ENCODE data around the gene LDHD. TPM values are rescaled to one million over a fixed set of nuclear protein-coding genes. Genes with fewer than 3 reads are reported as not detected.

Gene LDHD
- total RNA-seq, 2 experiments from 2014 or later = not detected

DNA sequence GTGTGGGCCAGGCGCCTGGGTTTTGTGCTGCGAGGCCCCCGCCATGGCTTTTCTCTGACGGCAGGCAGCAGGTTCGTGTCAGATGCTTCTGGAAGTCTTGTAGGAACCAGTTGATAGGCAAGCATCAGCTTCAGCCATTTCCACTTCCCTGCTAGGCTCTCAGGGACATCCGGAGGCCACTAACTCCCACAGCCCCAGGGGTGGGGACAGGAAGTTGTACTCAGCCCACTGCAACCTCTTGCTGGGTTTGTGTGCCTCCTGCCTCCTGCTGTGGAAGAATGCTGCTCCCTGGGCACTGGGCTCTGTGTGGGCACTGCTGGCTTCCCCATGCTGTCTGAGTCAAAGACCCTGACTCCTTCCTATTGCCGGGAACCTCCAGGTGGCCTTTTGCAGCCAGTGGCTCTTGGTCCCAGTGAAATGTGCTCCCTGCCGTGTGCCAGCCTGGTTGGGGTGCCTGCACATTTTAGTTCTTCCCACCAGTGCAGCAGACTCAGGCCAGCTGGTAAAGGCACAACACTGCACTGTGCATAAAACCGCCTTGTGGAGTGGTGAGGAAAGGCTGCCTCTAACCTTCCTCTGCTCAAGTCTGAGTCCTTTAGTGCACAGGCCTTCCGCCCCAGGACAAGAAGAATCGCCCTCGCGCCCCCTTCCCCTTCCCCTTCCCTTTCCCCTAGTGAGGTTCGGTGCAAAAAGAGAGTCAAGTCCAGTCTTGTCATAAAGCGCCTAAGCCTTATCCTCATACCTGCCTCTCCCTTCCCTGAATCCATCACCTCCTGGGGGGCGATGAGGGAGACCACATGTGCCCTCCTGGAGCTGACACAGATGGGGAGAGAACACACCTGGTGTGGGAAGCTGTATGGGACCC is 16.6 kb downstream of the LDHD start:
- intact Hi-C loops (cut with micrococcal nuclease) = loop anchor here (5.0 kb wide), 1 partner anchor 43 kb away; no protein-coding TSS in a partner anchor
- ATAC-seq = peak; percentile 52
- Mint-ChIP-seq H3K4me1 (ENCODE audit: low read depth) (peaks cover 54% of the 10 kb centered on the region), H3K27me3 (no peaks in the 10 kb centered on the region), H3K9me3 (peaks cover 3% of the 10 kb centered on the region), H3K4me3 (peak overlapping the region; percentile 24), H3K27ac (peak overlapping the region; percentile 92), H3K36me3 (ENCODE audit: low read depth) (peaks cover 8% of the 10 kb centered on the region)
- ChIA-PET CTCF (interaction anchor here (1.0 to 7.6 kb wide), 4 partner anchors 9 to 101 kb away, joined by 3 to 50 read pairs (median 12); partner anchors contain the start of gene ZNRF1), POLR2A (interaction anchor here (1.1 to 3.4 kb wide), 6 partner anchors 9 to 88 kb away, joined by 3 to 20 read pairs (median 6); no protein-coding TSS in a partner anchor)
- peak; percentile 72 for DNase-seq
- TF ChIP-seq, protein P1, sequence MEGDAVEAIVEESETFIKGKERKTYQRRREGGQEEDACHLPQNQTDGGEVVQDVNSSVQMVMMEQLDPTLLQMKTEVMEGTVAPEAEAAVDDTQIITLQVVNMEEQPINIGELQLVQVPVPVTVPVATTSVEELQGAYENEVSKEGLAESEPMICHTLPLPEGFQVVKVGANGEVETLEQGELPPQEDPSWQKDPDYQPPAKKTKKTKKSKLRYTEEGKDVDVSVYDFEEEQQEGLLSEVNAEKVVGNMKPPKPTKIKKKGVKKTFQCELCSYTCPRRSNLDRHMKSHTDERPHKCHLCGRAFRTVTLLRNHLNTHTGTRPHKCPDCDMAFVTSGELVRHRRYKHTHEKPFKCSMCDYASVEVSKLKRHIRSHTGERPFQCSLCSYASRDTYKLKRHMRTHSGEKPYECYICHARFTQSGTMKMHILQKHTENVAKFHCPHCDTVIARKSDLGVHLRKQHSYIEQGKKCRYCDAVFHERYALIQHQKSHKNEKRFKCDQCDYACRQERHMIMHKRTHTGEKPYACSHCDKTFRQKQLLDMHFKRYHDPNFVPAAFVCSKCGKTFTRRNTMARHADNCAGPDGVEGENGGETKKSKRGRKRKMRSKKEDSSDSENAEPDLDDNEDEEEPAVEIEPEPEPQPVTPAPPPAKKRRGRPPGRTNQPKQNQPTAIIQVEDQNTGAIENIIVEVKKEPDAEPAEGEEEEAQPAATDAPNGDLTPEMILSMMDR (IDR thresholded peaks at IDR 0.05) = no peak

DNA sequence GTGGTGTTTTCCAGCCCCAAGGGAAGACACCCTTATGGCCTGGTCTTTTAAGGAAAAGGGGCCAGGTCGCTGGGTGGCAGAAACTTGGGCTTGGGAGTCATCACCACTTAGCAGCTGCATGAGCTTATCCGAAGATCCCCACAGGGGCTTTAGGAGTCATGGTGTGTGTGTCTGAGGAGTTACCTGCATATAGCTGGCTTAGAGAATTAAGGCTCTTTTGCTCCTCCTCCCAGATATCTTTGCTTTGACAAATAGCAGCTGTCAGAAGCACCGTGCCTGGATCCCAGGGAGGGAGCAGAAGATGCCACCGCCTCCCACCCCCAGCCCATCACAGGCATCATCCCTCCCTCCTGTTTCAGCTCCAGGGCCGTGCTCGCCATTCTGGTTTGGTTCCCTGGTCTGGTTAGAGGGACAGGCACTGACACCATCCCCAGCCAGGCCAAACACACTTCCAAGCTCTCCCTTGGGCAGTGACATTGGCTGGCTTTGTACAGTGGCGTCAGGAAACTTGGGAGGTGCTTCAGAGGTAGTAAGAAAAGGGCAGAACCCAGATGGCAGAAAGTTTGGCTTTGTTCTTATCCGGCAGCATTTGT is 17.4 kb downstream of the LDHD start:
- H3K27ac Mint-ChIP-seq = peak overlapping the region; percentile 92
- peak overlapping the region; percentile 43 for H3K4me3 Mint-ChIP-seq
- CTCF ChIA-PET = interaction anchor here (2.5 to 7.6 kb wide), 3 partner anchors 10 to 100 kb away, joined by 12 to 50 read pairs (median 12); partner anchors contain the start of gene ZNRF1
- H3K27me3 Mint-ChIP-seq = no peaks in the 10 kb centered on the region
- peaks cover 54% of the 10 kb centered on the region for H3K4me1 Mint-ChIP-seq (ENCODE audit: low read depth)
- peaks cover 2% of the 10 kb centered on the region for H3K36me3 Mint-ChIP-seq (ENCODE audit: low read depth)
- intact Hi-C loops (cut with micrococcal nuclease) = loop anchor here (5.0 kb wide), 1 partner anchor 42 kb away; no protein-coding TSS in a partner anchor
- POLR2A ChIA-PET = interaction anchor here (1.5 to 3.4 kb wide), 4 partner anchors 9 to 87 kb away, joined by 4 to 20 read pairs (median 7); no protein-coding TSS in a partner anchor
- DNase-seq (no peak), ATAC-seq (no peak)
- TF ChIP-seq, protein P1 (IDR thresholded peaks at IDR 0.05) = no peak
- peaks cover 2% of the 10 kb centered on the region for H3K9me3 Mint-ChIP-seq

DNA sequence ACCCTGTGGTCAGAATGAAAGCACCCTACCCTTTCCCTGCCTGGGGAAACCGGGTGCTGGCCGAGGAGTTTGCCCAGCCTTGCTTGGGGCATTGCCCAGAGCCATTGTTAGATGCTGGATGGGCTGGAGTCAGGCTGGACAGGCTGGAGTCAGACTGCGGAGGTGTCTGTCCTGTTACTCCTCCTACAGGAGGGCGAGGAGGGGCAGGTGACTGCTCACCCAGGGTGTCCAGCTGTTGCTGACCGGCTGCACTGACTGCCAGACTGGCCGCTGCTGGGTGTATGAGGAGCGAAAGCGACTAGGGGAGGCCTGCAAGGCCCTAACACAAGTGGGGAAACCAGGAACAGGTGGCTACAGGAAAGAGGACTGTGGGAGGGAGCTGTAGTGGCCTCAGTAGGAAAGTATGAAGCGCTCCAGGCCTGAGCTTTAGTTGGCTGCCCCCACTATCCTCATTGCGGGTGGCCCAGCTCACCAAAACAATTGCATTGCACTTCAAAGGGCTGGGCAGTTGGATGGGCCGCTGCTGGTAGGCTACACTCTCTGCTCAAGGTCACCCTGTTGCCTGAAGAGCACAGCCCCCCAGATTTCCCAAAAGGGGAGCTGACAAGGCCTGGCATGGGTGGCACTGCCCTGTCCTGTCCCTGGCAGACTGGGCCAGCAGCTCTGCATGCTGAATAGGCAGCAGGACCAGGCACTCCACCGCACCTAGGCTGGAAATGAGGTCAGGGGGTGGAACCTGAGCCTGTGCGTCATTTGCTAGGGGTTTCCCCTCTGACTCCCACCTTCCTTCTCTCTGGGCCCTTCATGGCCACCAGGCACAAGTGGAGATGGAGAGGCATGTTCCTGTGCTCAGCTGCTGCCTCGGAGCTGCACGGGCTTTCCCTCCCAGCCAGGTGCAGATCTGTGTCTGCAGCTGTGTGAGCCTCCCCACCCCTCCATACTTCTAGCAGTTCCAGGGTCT is 18.4 kb downstream of the LDHD start:
- Mint-ChIP-seq H3K36me3 (ENCODE audit: low read depth) (no peaks in the 10 kb centered on the region), H3K9me3 (no peaks in the 10 kb centered on the region), H3K4me3 (peak overlapping the region; percentile 43), H3K4me1 (ENCODE audit: low read depth) (peaks cover 54% of the 10 kb centered on the region), H3K27ac (peak overlapping the region; percentile 92), H3K27me3 (no peaks in the 10 kb centered on the region)
- DNase-seq = peak; percentile 92
- POLR2A ChIA-PET = interaction anchor here (1.2 to 3.4 kb wide), 5 partner anchors 8 to 86 kb away, joined by 3 to 20 read pairs (median 7); no protein-coding TSS in a partner anchor
- intact Hi-C loops (cut with micrococcal nuclease) = loop anchor here (5.0 kb wide), 1 partner anchor 41 kb away; no protein-coding TSS in a partner anchor
- peak; percentile 94 for ATAC-seq
- TF ChIP-seq, protein P1 (IDR thresholded peaks at IDR 0.05) = no peak
- CTCF ChIA-PET = interaction anchor here (0.9 to 7.6 kb wide), 4 partner anchors 11 to 100 kb away, joined by 3 to 50 read pairs (median 12); partner anchors contain the start of gene ZNRF1

DNA sequence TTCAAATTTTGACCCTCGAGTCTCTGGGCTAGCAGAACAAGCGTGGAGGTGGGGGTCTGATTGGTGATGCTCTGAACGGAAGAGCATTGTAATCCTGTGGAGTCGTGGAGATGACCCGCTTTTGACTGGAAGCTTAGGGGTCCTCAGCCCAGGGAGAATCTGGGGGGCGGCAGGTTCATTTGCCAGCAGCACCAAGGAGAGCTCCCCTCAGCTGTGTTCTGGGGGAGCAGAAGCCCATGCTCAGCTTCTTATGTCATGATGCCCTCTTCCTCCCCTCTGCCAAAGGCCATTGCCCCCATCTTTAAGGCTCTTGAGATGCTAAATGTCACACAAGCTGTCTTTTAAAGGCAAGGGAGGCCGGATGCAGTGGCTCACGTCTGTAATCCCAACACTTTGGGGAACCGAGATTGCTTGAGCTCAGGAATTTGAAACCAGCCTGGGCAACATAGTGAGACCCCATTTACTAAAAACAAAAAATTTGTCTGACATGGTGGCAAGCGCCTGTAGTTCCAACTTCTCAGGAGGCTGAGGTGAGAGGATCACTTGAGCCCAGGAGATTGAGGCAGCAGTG is 19.3 kb downstream of the LDHD start:
- ChIA-PET CTCF (interaction anchor here (0.9 to 7.6 kb wide), 2 partner anchors 14 to 22 kb away, joined by 3 to 50 read pairs; no protein-coding TSS in a partner anchor), POLR2A (interaction anchor here (1.0 to 3.4 kb wide), 4 partner anchors 12 to 113 kb away, joined by 3 to 20 read pairs (median 3); no protein-coding TSS in a partner anchor)
- DNase-seq = no peak
- TF ChIP-seq, protein P1 (IDR thresholded peaks at IDR 0.05) = no peak
- ATAC-seq = no peak
- peak overlapping the region; percentile 71 for H3K27ac Mint-ChIP-seq
- peaks cover 54% of the 10 kb centered on the region for H3K4me1 Mint-ChIP-seq (ENCODE audit: low read depth)
- no peaks in the 10 kb centered on the region for H3K36me3 Mint-ChIP-seq (ENCODE audit: low read depth)
- no peaks in the 10 kb centered on the region for H3K9me3 Mint-ChIP-seq
- no peak overlapping the region for H3K4me3 Mint-ChIP-seq
- H3K27me3 Mint-ChIP-seq = no peaks in the 10 kb centered on the region
- intact Hi-C loops (cut with micrococcal nuclease) = loop anchor here (5.0 kb wide), 1 partner anchor 40 kb away; no protein-coding TSS in a partner anchor

Data from activated CD8-positive, alpha-beta T cell treated with anti-CD3 and anti-CD28 coated beads for 36 hours (primary cell).